Uterus (tissue), 4 donors: ENCODE measurements around the gene KIT. TPM values are rescaled to one million over a fixed set of nuclear protein-coding genes. Genes with fewer than 3 reads are reported as not detected.

ENCODE experiments used
- DNase-seq, 2 donors: peaks; one replicate each; pipeline ENCODE4 v3.0.0-alpha.2; 2019 to 2020
- H3K27ac ChIP-seq, 2 donors: fragments of 200-600 bp; sonication (generic); 1 replicate in 1 of 2; 2 replicates in 1 of 2; pipeline ENCODE4 v1.5.1; 2016 to 2018
- H3K27me3 ChIP-seq, 2 donors: fragments of 200-600 bp; sonication (generic); one replicate each; pipeline ENCODE4 v1.5.1; 2018 to 2019; ENCODE audit warnings: control low read depth in 1 of 2
- H3K36me3 ChIP-seq, 2 donors: fragments of 200-600 bp; sonication (generic); one replicate each; pipeline ENCODE4 v1.5.1; 2019; ENCODE audit warnings: control low read depth in 1 of 2
- H3K4me1 ChIP-seq, 2 donors: fragments of 200-600 bp; sonication (generic); one replicate each; pipeline ENCODE4 v1.5.1; 2018 to 2019; ENCODE audit warnings: control low read depth in 1 of 2
- H3K4me3 ChIP-seq, 2 donors: fragments of 200-600 bp; sonication (generic); 1 replicate in 1 of 2; 2 replicates in 1 of 2; pipeline ENCODE4 v1.5.1; 2018 to 2019; ENCODE audit warnings: mild to moderate bottlenecking in 1 of 2
- H3K9me3 ChIP-seq, 2 donors: fragments of 200-600 bp; sonication (generic); one replicate each; pipeline ENCODE4 v1.5.1; 2019; ENCODE audit warnings: control low read depth in 1 of 2
- POLR2A ChIP-seq, 2 donors: fragments of 450-650 bp; IDR thresholded peaks; one replicate each; pipeline ENCODE4 v1.6.1; 2016; ENCODE audit warnings: antibody characterized with exemption in 2 of 2, mild to moderate bottlenecking in 1 of 2, moderate library complexity in 1 of 2
- intact Hi-C: fragments of 100-400 bp; cut with DNase I; formaldehyde crosslinking; loops from one replicate; pipeline ENCODE4 v1.15.1; 2023; ENCODE audit warnings: low total_unique reads
- total RNA-seq, 4 donors: library from RNA; depleted of rRNA in 3 of 4; stranded (reverse); fragments of >200 nt in 3 of 4; gene quantifications; one replicate each; pipeline versions ENCODE4 v1.1.0 to v1.2.4, GENCODE V29; 2014 to 2023
- TF ChIP-seq, protein P1 (sequence below), 4 experiments: fragments of 200-600 bp in 2 of 4; fragments of 450-650 bp in 2 of 4; sonication (generic) in 2 of 4; IDR thresholded peaks; one replicate each; pipeline ENCODE4 v1.5.1; 2016 to 2019; ENCODE audit warnings: antibody characterized with exemption in 4 of 4, mild to moderate bottlenecking in 2 of 4, moderate library complexity in 1 of 4
- donor health status: DM: yes; HTN: yes; CAD: no.

The KIT gene
- total RNA-seq, 4 donors from 2014 or later = 6.4 to 69.9 (median 40.3) TPM

DNA sequence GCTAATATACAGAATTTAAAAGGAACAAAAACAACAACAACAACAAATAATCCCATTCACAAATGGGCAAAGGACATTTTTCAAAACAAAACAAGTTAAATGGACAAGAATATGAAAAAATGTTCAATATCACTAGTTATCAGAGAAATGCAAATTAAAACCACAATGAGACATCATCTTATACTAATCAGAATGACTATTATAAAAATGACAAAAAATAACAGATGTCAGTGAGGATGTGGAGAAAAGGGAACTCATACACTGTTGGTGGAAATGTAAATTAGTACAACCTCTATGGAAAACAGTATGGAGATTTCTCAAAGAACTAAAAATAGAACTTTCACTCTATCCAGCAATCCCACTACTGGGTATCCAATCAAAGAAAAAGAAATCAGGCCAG lies 92.6 kb downstream of the KIT start:
- intact Hi-C loops = no loop called here
- H3K27ac ChIP-seq = no peak overlapping the region
- TF ChIP-seq POLR2A (IDR thresholded peaks at IDR 0.05) = no peak
- TF ChIP-seq, protein P1, sequence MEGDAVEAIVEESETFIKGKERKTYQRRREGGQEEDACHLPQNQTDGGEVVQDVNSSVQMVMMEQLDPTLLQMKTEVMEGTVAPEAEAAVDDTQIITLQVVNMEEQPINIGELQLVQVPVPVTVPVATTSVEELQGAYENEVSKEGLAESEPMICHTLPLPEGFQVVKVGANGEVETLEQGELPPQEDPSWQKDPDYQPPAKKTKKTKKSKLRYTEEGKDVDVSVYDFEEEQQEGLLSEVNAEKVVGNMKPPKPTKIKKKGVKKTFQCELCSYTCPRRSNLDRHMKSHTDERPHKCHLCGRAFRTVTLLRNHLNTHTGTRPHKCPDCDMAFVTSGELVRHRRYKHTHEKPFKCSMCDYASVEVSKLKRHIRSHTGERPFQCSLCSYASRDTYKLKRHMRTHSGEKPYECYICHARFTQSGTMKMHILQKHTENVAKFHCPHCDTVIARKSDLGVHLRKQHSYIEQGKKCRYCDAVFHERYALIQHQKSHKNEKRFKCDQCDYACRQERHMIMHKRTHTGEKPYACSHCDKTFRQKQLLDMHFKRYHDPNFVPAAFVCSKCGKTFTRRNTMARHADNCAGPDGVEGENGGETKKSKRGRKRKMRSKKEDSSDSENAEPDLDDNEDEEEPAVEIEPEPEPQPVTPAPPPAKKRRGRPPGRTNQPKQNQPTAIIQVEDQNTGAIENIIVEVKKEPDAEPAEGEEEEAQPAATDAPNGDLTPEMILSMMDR (IDR thresholded peaks at IDR 0.05) = no peak
- H3K4me1 ChIP-seq = no peaks in the 10 kb centered on the region
- no peaks in the 10 kb centered on the region for H3K36me3 ChIP-seq
- no peak for DNase-seq
- H3K4me3 ChIP-seq = no peak overlapping the region
- H3K9me3 ChIP-seq = no peaks in the 10 kb centered on the region
- H3K27me3 ChIP-seq = no peaks in the 10 kb centered on the region

DNA sequence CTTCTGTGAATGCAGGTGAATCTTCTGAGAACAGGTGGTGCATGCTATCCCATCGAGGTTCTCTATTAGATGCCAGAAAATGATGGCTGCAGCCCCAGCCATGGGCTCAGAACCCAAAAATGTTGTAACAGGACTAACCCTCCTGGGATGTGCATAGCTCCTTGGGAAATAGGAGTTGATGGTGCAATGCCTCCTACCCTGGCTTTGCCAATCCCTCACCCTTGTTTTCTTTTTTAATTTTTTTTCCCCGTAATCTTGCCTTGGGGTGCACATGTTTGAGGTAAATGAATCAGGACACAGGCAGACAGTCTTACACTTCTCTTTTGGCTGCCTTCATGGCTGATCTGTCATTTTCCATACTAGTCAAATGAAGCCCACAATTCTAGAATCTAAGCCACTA lies 96.6 kb downstream of the KIT start:
- Histone ChIP-seq H3K36me3 (no peaks in the 10 kb centered on the region), H3K27me3 (no peaks in the 10 kb centered on the region), H3K27ac (no peak overlapping the region), H3K9me3 (no peaks in the 10 kb centered on the region), H3K4me3 (no peak overlapping the region), H3K4me1 (no peaks in the 10 kb centered on the region)
- no peak for TF ChIP-seq POLR2A (IDR thresholded peaks at IDR 0.05)
- TF ChIP-seq, protein P1 (IDR thresholded peaks at IDR 0.05) = no peak
- intact Hi-C loops = no loop called here
- DNase-seq = no peak

DNA sequence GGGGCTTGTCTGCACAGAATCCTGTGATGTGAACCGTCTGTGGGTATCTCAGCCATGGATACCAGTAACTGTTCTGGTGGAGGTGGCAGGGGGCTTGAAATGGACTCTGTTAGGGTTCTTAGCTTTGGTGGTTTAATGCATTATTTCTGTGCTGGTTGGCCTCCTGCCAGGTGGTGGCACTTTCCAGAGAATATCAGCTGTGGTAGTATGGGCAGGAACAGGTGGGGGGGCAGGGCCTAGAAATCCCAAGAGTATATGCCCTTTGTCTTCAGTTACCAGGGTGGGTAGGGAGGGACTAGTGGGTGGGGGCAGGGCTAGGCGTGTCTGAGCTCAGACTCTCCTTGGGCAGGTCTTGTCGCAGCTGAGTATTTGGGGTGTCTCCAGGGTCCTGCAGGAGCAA lies 106.7 kb downstream of the KIT start:
- Histone ChIP-seq H3K36me3 (no peaks in the 10 kb centered on the region), H3K27me3 (no peaks in the 10 kb centered on the region), H3K27ac (no peak overlapping the region), H3K4me1 (no peaks in the 10 kb centered on the region), H3K4me3 (no peak overlapping the region), H3K9me3 (no peaks in the 10 kb centered on the region)
- TF ChIP-seq, protein P1 (IDR thresholded peaks at IDR 0.05) = no peak
- no peak for TF ChIP-seq POLR2A (IDR thresholded peaks at IDR 0.05)
- intact Hi-C loops = no loop called here
- no peak for DNase-seq

DNA sequence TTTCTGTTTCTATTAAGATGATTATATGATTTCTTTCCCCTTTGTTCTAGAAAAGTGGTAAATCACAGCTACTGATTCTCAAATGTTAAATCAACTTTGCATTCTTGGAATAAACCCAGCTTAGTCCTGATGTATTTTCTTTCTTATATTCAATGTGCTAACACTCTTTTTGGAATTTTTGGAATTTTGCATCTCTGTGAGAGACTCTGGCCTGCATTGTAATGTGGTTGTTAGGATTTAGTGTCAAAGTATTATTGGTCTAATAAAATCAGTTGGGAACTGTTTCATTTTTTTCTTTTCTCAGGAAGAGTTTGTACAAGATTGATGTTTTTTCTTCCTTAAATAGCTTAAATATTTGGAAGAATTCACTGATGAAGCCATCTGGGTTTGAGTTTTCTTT lies 109.6 kb downstream of the KIT start:
- Histone ChIP-seq H3K27ac (no peak overlapping the region), H3K9me3 (no peaks in the 10 kb centered on the region), H3K36me3 (no peaks in the 10 kb centered on the region), H3K27me3 (no peaks in the 10 kb centered on the region), H3K4me1 (no peaks in the 10 kb centered on the region), H3K4me3 (no peak overlapping the region)
- no peak for DNase-seq
- intact Hi-C loops = no loop called here
- no peak for TF ChIP-seq POLR2A (IDR thresholded peaks at IDR 0.05)
- TF ChIP-seq, protein P1 (IDR thresholded peaks at IDR 0.05) = no peak

DNA sequence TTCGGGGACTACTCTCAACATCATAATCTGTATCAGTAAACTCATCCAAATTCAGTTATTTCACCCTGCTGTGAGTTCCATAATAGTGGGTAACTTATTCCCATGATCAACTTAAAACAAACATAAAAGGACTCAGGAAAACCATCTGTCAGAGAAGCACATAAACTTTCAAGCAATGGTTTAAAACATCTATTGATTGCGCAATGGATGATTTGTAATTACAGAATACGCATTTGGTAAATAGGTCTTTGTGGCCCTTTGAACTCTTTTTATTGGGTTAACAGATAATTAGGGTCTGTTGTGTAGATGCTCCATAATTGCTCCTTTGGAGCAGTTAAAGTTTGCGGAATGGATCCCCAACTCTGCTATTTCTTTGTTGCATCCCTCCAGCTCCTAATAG lies 115.3 kb downstream of the KIT start:
- no peak for DNase-seq
- no peaks in the 10 kb centered on the region for H3K9me3 ChIP-seq
- no peak overlapping the region for H3K27ac ChIP-seq
- TF ChIP-seq, protein P1 (IDR thresholded peaks at IDR 0.05) = no peak
- no peaks in the 10 kb centered on the region for H3K4me1 ChIP-seq
- no peaks in the 10 kb centered on the region for H3K27me3 ChIP-seq
- intact Hi-C loops = no loop called here
- H3K4me3 ChIP-seq = no peak overlapping the region
- no peaks in the 10 kb centered on the region for H3K36me3 ChIP-seq
